Small intestine (tissue), 16 donors: Measurements from ENCODE around the gene HERPUD2. TPM values are rescaled to one million over a fixed set of nuclear protein-coding genes. Genes with fewer than 3 reads are reported as not detected.

ENCODE experiments used
- DNase-seq, 2 donors: peaks; one replicate each; pipeline versions ENCODE4 v3.0.0 to v3.0.0-alpha.2; 2013
- FAIRE-seq: peaks from 2 replicates; lab custom pipeline; 2012; peaks lifted over from hg19 to GRCh38; lab: Jason Lieb, UNC
- H3K27ac ChIP-seq, 3 donors: one replicate each; pipeline ENCODE4 v1.5.1; 2013; ENCODE audit warnings: low read length in 2 of 3, mild to moderate bottlenecking in 2 of 3, control low read depth in 1 of 3, inconsistent platforms in 1 of 3, low read depth in 1 of 3, moderate library complexity in 1 of 3
- H3K27me3 ChIP-seq, 3 donors: one replicate each; pipeline ENCODE4 v1.6.1; 2013; ENCODE audit warnings: low read length in 3 of 3, inconsistent platforms in 1 of 3; ENCODE audit not compliant: control insufficient read depth in 3 of 3, insufficient read depth in 3 of 3
- H3K36me3 ChIP-seq, 3 donors: one replicate each; pipeline ENCODE4 v1.6.1; 2013; ENCODE audit warnings: low read length in 3 of 3, inconsistent platforms in 1 of 3, low read depth in 1 of 3, mild to moderate bottlenecking in 1 of 3, moderate library complexity in 1 of 3; ENCODE audit not compliant: control insufficient read depth in 3 of 3, insufficient read depth in 2 of 3
- H3K4me1 ChIP-seq, 3 donors: one replicate each; pipeline ENCODE4 v1.6.1; 2013; ENCODE audit warnings: low read length in 2 of 3, inconsistent platforms in 1 of 3, low read depth in 1 of 3, mild to moderate bottlenecking in 1 of 3, moderate library complexity in 1 of 3; ENCODE audit not compliant: control insufficient read depth in 3 of 3, insufficient read depth in 2 of 3
- H3K4me3 ChIP-seq, 3 donors: one replicate each; pipeline ENCODE4 v1.5.1; 2013; ENCODE audit warnings: low read length in 3 of 3, control low read depth in 1 of 3, inconsistent platforms in 1 of 3, low read depth in 1 of 3, mild to moderate bottlenecking in 1 of 3, moderate library complexity in 1 of 3
- H3K9me3 ChIP-seq, 2 donors: one replicate each; pipeline ENCODE4 v1.6.1; 2013; ENCODE audit warnings: low read depth in 1 of 2, low read length in 1 of 2; ENCODE audit not compliant: control insufficient read depth in 2 of 2, insufficient read depth in 1 of 2
- WGBS, 3 donors: extraction: QIAGEN DNeasy Blood & Tissue Kit; methylation state at CpG; one replicate each; pipeline ENCODE4 v1.1.7; 2013; 5-methylcytosine and 5-hydroxymethylcytosine counted together
- long read RNA-seq, 10 donors: transcript quantifications; one replicate each; lab custom pipeline, GENCODE V29; 2026
- polyA plus RNA-seq, 4 donors: library from polyadenylated mRNA; stranded (reverse) in 3 of 4; unstranded in 1 of 4; fragments of 200-250 nt in 3 of 4; fragments of 120-200 nt in 1 of 4; gene quantifications; one replicate each; pipeline versions ENCODE4 v1.2.1 to v1.2.3, GENCODE V29; 2013
- donor health status: healthy with polysubstance abuse.
- donor health status: control.
- donor health status: control.
- donor health status: Bipolar disorder and iron deficiency.
- donor health status: healthy.

Gene HERPUD2
- polyA plus RNA-seq, result 10 to 100 TPM in 2 of 4 donors, 1 to 10 TPM in 2; 8.9 to 23.5 (median 10.1) TPM
- long read RNA-seq, donor 1, transcript HERPUD2-202 (8 exons, 3,057 nt), result major isoform, 5 of 24 reads
- long read RNA-seq, donor 1, partial matches to known transcripts, result 16 of 24 reads
- long read RNA-seq, donor 1, other reads (novel, unspliced or antisense), result 0 of 24 reads
- long read RNA-seq, donor 2, partial matches to known transcripts, result 23 of 23 reads
- long read RNA-seq, donor 2, other reads (novel, unspliced or antisense), result 0 of 23 reads
- long read RNA-seq, donor 3, partial matches to known transcripts, result 62 of 63 reads
- long read RNA-seq, donor 3, other reads (novel, unspliced or antisense), result 0 of 63 reads
- long read RNA-seq, donor 4, result 0 reads
- long read RNA-seq, donor 5, partial matches to known transcripts, result 32 of 32 reads
- long read RNA-seq, donor 5, other reads (novel, unspliced or antisense), result 0 of 32 reads
- long read RNA-seq, donor 6, partial matches to known transcripts, result 33 of 33 reads
- long read RNA-seq, donor 6, other reads (novel, unspliced or antisense), result 0 of 33 reads
- long read RNA-seq, donor 7, partial matches to known transcripts, result 0 of 2 reads
- long read RNA-seq, donor 7, other reads (novel, unspliced or antisense), result 0 of 2 reads
- long read RNA-seq, donor 8, partial matches to known transcripts, result 14 of 14 reads
- long read RNA-seq, donor 8, other reads (novel, unspliced or antisense), result 0 of 14 reads
- long read RNA-seq, donor 9, result 0 reads
- long read RNA-seq, donor 10, partial matches to known transcripts, result 0 of 5 reads
- long read RNA-seq, donor 10, other reads (novel, unspliced or antisense), result 0 of 5 reads

- FAIRE-seq (no peak), DNase-seq (peak; percentile 95 to 98)
- peak within 1 kb of the TSS; percentile 85 to 98 (median 93) for H3K4me3 ChIP-seq
- WGBS, 3 donors, result 0 to 1% (median 1%) methylated on average over 50 to 68 of the region's 68 CpGs
- H3K9me3 ChIP-seq, result peaks cover 0 to 7% of the 10 kb centered on the region in 2 donors
- H3K36me3 ChIP-seq, result peaks cover 0 to 2% (median 0%) of the 10 kb centered on the region in 3 donors
- H3K4me1 ChIP-seq, result peaks cover 1 to 15% (median 4%) of the 10 kb centered on the region in 3 donors
- H3K27me3 ChIP-seq, result no peaks in the 10 kb centered on the region
- H3K27ac ChIP-seq, result peak within 1 kb of the TSS; percentile 87 to 98 (median 97)
Measured at GRCh38 chr7:35694784-35695472, at the start of gene HERPUD2. Gene HERPUD2 (minus strand): TSS chr7:35695135. CDS start chr7:35694330, 805 bp downstream.

GRCh38 chr7:35738889-35739288, 44.0 kb upstream of the HERPUD2 start:
- H3K4me3 ChIP-seq, result no peak overlapping the region
- 88 to 92% (median 90%) methylated on average over 3 of the region's 3 CpGs for WGBS, 3 donors
- no peak for FAIRE-seq

GRCh38 chr7:35736725-35737124, 41.8 kb upstream of the HERPUD2 start:
- no peak for FAIRE-seq
- peaks cover 0 to 7% (median 0%) of the 10 kb centered on the region in 3 donors for H3K4me1 ChIP-seq
- H3K9me3 ChIP-seq, result no peaks in the 10 kb centered on the region
- H3K27me3 ChIP-seq, result no peaks in the 10 kb centered on the region
- no peaks in the 10 kb centered on the region for H3K36me3 ChIP-seq
- H3K4me3 ChIP-seq, result no peak overlapping the region
- WGBS, 3 donors, result 89 to 100% (median 96%) methylated on average over 1 of the region's 1 CpG
- no peak overlapping the region for H3K27ac ChIP-seq
- DNase-seq, result peak in 1 of 2 donors; percentile 71

More at GRCh38 chr7:35738889-35739288, 44.0 kb upstream of the HERPUD2 start:
- Histone ChIP-seq H3K4me1 (peaks cover 0 to 7% (median 0%) of the 10 kb centered on the region in 3 donors), H3K27me3 (no peaks in the 10 kb centered on the region), H3K9me3 (no peaks in the 10 kb centered on the region), H3K27ac (no peak overlapping the region), H3K36me3 (no peaks in the 10 kb centered on the region)
- no peak for DNase-seq

GRCh38 chr7:35735396-35735795, 40.5 kb upstream of the HERPUD2 start:
- no peak for DNase-seq
- Histone ChIP-seq H3K4me1 (peaks cover 0 to 7% (median 0%) of the 10 kb centered on the region in 3 donors), H3K9me3 (no peaks in the 10 kb centered on the region), H3K27ac (no peak overlapping the region), H3K4me3 (no peak overlapping the region), H3K36me3 (no peaks in the 10 kb centered on the region), H3K27me3 (no peaks in the 10 kb centered on the region)
- 79 to 82% (median 80%) methylated on average over 3 of the region's 3 CpGs for WGBS, 3 donors
- FAIRE-seq, result no peak

- Histone ChIP-seq H3K27ac (no peak overlapping the region), H3K4me3 (no peak overlapping the region), H3K9me3 (no peaks in the 10 kb centered on the region), H3K27me3 (no peaks in the 10 kb centered on the region), H3K4me1 (peaks cover 0 to 8% (median 0%) of the 10 kb centered on the region in 3 donors), H3K36me3 (no peaks in the 10 kb centered on the region)
- no peak for DNase-seq
- 73 to 81% (median 78%) methylated on average over 5 of the region's 5 CpGs for WGBS, 3 donors
- no peak for FAIRE-seq
Measured at GRCh38 chr7:35734001-35734483, 39.1 kb upstream of the HERPUD2 start.

GRCh38 chr7:35731349-35731748, 36.4 kb upstream of the HERPUD2 start:
- Histone ChIP-seq H3K27ac (no peak overlapping the region), H3K36me3 (no peaks in the 10 kb centered on the region), H3K4me3 (no peak overlapping the region), H3K4me1 (peaks cover 0 to 6% (median 0%) of the 10 kb centered on the region in 3 donors), H3K27me3 (no peaks in the 10 kb centered on the region), H3K9me3 (no peaks in the 10 kb centered on the region)
- no peak for FAIRE-seq
- DNase-seq, result no peak
- WGBS, 3 donors, result 98 to 100% (median 98%) methylated on average over 1 to 3 of the region's 3 CpGs

GRCh38 chr7:35729061-35729783, 34.3 kb upstream of the HERPUD2 start:
- Histone ChIP-seq H3K4me1 (peaks cover 0 to 3% (median 0%) of the 10 kb centered on the region in 3 donors), H3K27ac (peak overlapping the region; percentile 56 to 76 (median 64)), H3K36me3 (no peaks in the 10 kb centered on the region), H3K9me3 (peaks cover 0 to 3% of the 10 kb centered on the region in 2 donors), H3K27me3 (no peaks in the 10 kb centered on the region), H3K4me3 (no peak overlapping the region)
- DNase-seq, result peak in 1 of 2 donors; percentile 34
- no peak for FAIRE-seq
- 59 to 76% (median 76%) methylated on average over 3 of the region's 3 CpGs for WGBS, 3 donors
